ENCODE measurements around the gene OR10G3. TPM values are rescaled to one million over a fixed set of nuclear protein-coding genes. Genes with fewer than 3 reads are reported as not detected.

Gene OR10G3
- total RNA-seq, 1 experiment from 2014 or later, result not detected

GRCh38 chr14:21536418-21537089, 43.3 kb downstream of the OR10G3 start:
- no peaks in the 10 kb centered on the region for H4K20me1 ChIP-seq (ENCODE audit: control insufficient read depth, insufficient read depth, insufficient read length)
- peak overlapping the region; percentile 69 for H3K27ac ChIP-seq (ENCODE audit: insufficient read length, low read depth, low read length)
- H3K56ac ChIP-seq (ENCODE audit: insufficient read length, low read depth, low read length), result no peak overlapping the region
- H3K27me3 ChIP-seq (ENCODE audit: insufficient read depth, low read length), result no peaks in the 10 kb centered on the region
- H3K4me2 ChIP-seq (ENCODE audit: insufficient read depth, insufficient read length, low read length), result peak overlapping the region; percentile 97
- Mint-ChIP-seq H3K36me3 (ENCODE audit: insufficient read depth in 1 of 3, low read depth in 3 of 3) (peaks cover 8 to 20% (median 11%) of the 10 kb centered on the region in 3 experiments; a peak in 6 of 7 replicates), H3K27ac (peak overlapping the region; percentile 93 to 100 (median 97)), H3K4me3 (peak overlapping the region; percentile 85 to 99), H3K27me3 (ENCODE audit: low read depth) (no peaks in the 10 kb centered on the region), H3K9me3 (no peaks in the 10 kb centered on the region), H3K4me1 (peaks cover 49 to 61% of the 10 kb centered on the region in 2 experiments)
- H4K5ac ChIP-seq (ENCODE audit: insufficient read length, low read depth, low read length), result no peak overlapping the region
- H2BK15ac ChIP-seq (ENCODE audit: low read depth, low read length), result no peak overlapping the region
- H3K18ac ChIP-seq (ENCODE audit: insufficient read length, low read depth, low read length), result peak overlapping the region; percentile 92
- H3K9me3 ChIP-seq (ENCODE audit: control insufficient read depth, low read depth, low read length), result no peaks in the 10 kb centered on the region
- H4K8ac ChIP-seq (replicated peaks; ENCODE audit: insufficient read length, low read depth, low read length), result no peak overlapping the region
- H4K91ac ChIP-seq (ENCODE audit: insufficient read length, low read depth, low read length), result no peak overlapping the region
- H2AK5ac ChIP-seq (ENCODE audit: insufficient read length, low read length), result no peak overlapping the region
- no peak overlapping the region for H3T11ph ChIP-seq (ENCODE audit: low read length)
- no peak overlapping the region for H2BK20ac ChIP-seq (ENCODE audit: low read depth, low read length, poor library complexity, severe bottlenecking)
- H3K79me2 ChIP-seq (ENCODE audit: insufficient read depth, low read length), result peaks cover 27% of the 10 kb centered on the region; the same call in 1 of the 2 replicates
- peaks cover 16% of the 10 kb centered on the region for H3K23me2 ChIP-seq (ENCODE audit: insufficient read length, low read depth, low read length, poor library complexity, severe bottlenecking)
- H2BK5ac ChIP-seq (ENCODE audit: insufficient read length, low read length), result peak overlapping the region; percentile 66
- H2BK12ac ChIP-seq (ENCODE audit: insufficient read length, low read depth, low read length), result no peak overlapping the region
- no peak overlapping the region for H2AFZ ChIP-seq (ENCODE audit: low read length)
- peak overlapping the region; percentile 87; the same call in 1 of the 2 replicates for H3K14ac ChIP-seq (ENCODE audit: insufficient read depth, low read length)
- WGBS (ENCODE audit: extremely low coverage, insufficient read length, low lambda C conversion rate), result no CpG with 5 or more reads among the region's 25 CpGs
- TF ChIP-seq, protein P1, sequence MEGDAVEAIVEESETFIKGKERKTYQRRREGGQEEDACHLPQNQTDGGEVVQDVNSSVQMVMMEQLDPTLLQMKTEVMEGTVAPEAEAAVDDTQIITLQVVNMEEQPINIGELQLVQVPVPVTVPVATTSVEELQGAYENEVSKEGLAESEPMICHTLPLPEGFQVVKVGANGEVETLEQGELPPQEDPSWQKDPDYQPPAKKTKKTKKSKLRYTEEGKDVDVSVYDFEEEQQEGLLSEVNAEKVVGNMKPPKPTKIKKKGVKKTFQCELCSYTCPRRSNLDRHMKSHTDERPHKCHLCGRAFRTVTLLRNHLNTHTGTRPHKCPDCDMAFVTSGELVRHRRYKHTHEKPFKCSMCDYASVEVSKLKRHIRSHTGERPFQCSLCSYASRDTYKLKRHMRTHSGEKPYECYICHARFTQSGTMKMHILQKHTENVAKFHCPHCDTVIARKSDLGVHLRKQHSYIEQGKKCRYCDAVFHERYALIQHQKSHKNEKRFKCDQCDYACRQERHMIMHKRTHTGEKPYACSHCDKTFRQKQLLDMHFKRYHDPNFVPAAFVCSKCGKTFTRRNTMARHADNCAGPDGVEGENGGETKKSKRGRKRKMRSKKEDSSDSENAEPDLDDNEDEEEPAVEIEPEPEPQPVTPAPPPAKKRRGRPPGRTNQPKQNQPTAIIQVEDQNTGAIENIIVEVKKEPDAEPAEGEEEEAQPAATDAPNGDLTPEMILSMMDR (conservative IDR thresholded peaks at IDR 0.05), result no peak
- H3K4ac ChIP-seq (ENCODE audit: low read depth, low read length), result no peak overlapping the region
- no peak overlapping the region for H2BK120ac ChIP-seq (ENCODE audit: low read depth, low read length, poor library complexity, severe bottlenecking)
- H3K4me1 ChIP-seq (ENCODE audit: insufficient read depth, low read length), result peaks cover 6% of the 10 kb centered on the region; the same call in 1 of the 2 replicates
- peak overlapping the region; percentile 82 for H3K9ac ChIP-seq (ENCODE audit: extremely low read depth, insufficient read length, low read length)
- H3K79me1 ChIP-seq (ENCODE audit: insufficient read depth, low read depth, low read length, poor library complexity, severe bottlenecking), result no peaks in the 10 kb centered on the region
- peak; percentile 56 for DNase-seq
- H3K23ac ChIP-seq (ENCODE audit: insufficient read length, low read depth, low read length), result no peak overlapping the region

Measured in H9 (cell line).